Keratinocyte (primary cell): ENCODE data around the gene MYPN. TPM values are rescaled to one million over a fixed set of nuclear protein-coding genes. Genes with fewer than 3 reads are reported as not detected.

ENCODE experiments used
- DNase-seq: peaks from one replicate; pipeline ENCODE4 v3.0.0-alpha.2; 2011; ENCODE audit warnings: low read depth, missing footprints, low spot score
- FAIRE-seq: peaks from 2 replicates; lab custom pipeline; 2011; peaks lifted over from hg19 to GRCh38; lab: Jason Lieb, UNC
- H2AFZ ChIP-seq: 2 replicates; pipeline ENCODE4 v1.6.0; 2012; ENCODE audit warnings: low read length, control low read depth, inconsistent platforms; ENCODE audit not compliant: control insufficient read depth
- H3K27ac ChIP-seq: 2 replicates; pipeline ENCODE4 v1.5.1; 2011; ENCODE audit warnings: low read length; ENCODE audit not compliant: control insufficient read depth, insufficient read depth
- H3K27me3 ChIP-seq: 3 replicates; pipeline ENCODE4 v1.6.0; 2011; ENCODE audit warnings: low read length; ENCODE audit not compliant: control insufficient read depth, insufficient read depth; ENCODE audit errors: extremely low read depth
- H3K36me3 ChIP-seq, 2 experiments: 2 replicates in 1 of 2; 3 replicates in 1 of 2; pipeline ENCODE4 v1.5.1; 2011; ENCODE audit warnings: low read length in 2 of 2, mild to moderate bottlenecking in 1 of 2; ENCODE audit not compliant: control insufficient read depth in 2 of 2, insufficient read depth in 2 of 2; ENCODE audit errors: extremely low read depth in 1 of 2
- H3K4me1 ChIP-seq: 3 replicates; pipeline ENCODE4 v1.5.1; 2011; ENCODE audit warnings: low read length; ENCODE audit not compliant: control insufficient read depth, insufficient read depth; ENCODE audit errors: extremely low read depth
- H3K4me2 ChIP-seq: 3 replicates; pipeline ENCODE4 v1.6.0; 2011; ENCODE audit warnings: low read depth, low read length; ENCODE audit not compliant: control insufficient read depth, insufficient read depth; ENCODE audit errors: extremely low read depth
- H3K4me3 ChIP-seq, 3 experiments: fragments of 200-600 bp in 1 of 3; sonication (generic) in 1 of 3; 2 replicates in 2 of 3; 3 replicates in 1 of 3; pipeline ENCODE4 v1.5.1; 2011 to 2016; ENCODE audit warnings: low read length in 3 of 3, mild to moderate bottlenecking in 3 of 3, control low read depth in 2 of 3, inconsistent platforms in 1 of 3, low read depth in 1 of 3, mixed read lengths in 1 of 3, mixed run types in 1 of 3, moderate library complexity in 1 of 3; ENCODE audit not compliant: control insufficient read depth in 2 of 3, insufficient read depth in 2 of 3; ENCODE audit errors: extremely low read depth in 1 of 3
- H3K79me2 ChIP-seq: 2 replicates; pipeline ENCODE4 v1.6.0; 2012; ENCODE audit warnings: low read length; ENCODE audit not compliant: control insufficient read depth, insufficient read depth
- H3K9ac ChIP-seq: 3 replicates; pipeline ENCODE4 v1.6.0; 2011; ENCODE audit warnings: low read length; ENCODE audit not compliant: control insufficient read depth, insufficient read depth; ENCODE audit errors: extremely low read depth
- H3K9me1 ChIP-seq: 3 replicates; pipeline ENCODE4 v1.6.0; 2011; ENCODE audit warnings: low read length; ENCODE audit not compliant: control insufficient read depth, insufficient read depth; ENCODE audit errors: extremely low read depth
- H3K9me3 ChIP-seq: 2 replicates; pipeline ENCODE4 v1.5.1; 2012; ENCODE audit warnings: low read depth, low read length; ENCODE audit not compliant: control insufficient read depth
- H4K20me1 ChIP-seq: 3 replicates; pipeline ENCODE4 v1.6.0; 2011; ENCODE audit warnings: low read length; ENCODE audit not compliant: control insufficient read depth, insufficient read depth; ENCODE audit errors: extremely low read depth
- EZH2 ChIP-seq: IDR thresholded peaks from one replicate; pipeline ENCODE4 v1.6.1; 2012; ENCODE audit warnings: inconsistent platforms, mild to moderate bottlenecking, low read length, moderate library complexity
- dilution Hi-C: fragments of 300-500 bp; cut with MboI; formaldehyde crosslinking; loops from one replicate; pipeline ENCODE4 v1.7.0; 2020; ENCODE audit warnings: low sequenced_read_pairs; ENCODE audit not compliant: extremely low pct_ligation_motif_present
- polyA plus RNA-seq, 5 experiments: library from polyadenylated mRNA; depleted of rRNA in 3 of 5; stranded (reverse) in 3 of 5; stranded (forward) in 1 of 5; unstranded in 1 of 5; fragments of >200 nt; gene quantifications; 1 replicate in 1 of 5; 2 replicates in 3 of 5; 3 replicates in 1 of 5; pipeline versions ENCODE4 v1.2.1 to v1.2.3, GENCODE V29; 2011 to 2012; ENCODE audit warnings: missing spikeins in 2 of 5, low read depth in 1 of 5, low replicate concordance in 1 of 5
- TF ChIP-seq, protein P1 (sequence below), 3 experiments: IDR thresholded peaks in 1 of 3; conservative IDR thresholded peaks in 1 of 3; optimal IDR thresholded peaks in 1 of 3; 2 replicates in 2 of 3; 3 replicates in 1 of 3; pipeline versions ENCODE3 to v1.5.1; 2011; ENCODE audit warnings: low read length in 3 of 3, mild to moderate bottlenecking in 3 of 3, moderate library complexity in 2 of 3, control low read depth in 1 of 3, inconsistent platforms in 1 of 3; ENCODE audit not compliant: insufficient read depth in 2 of 3; ENCODE audit errors: extremely low read depth in 1 of 3

The MYPN gene
- polyA plus RNA-seq, 1 donor (not counting 4 experiments of a cell fraction or from before 2014, with no cell fraction given) = 0.42 TPM

DNA sequence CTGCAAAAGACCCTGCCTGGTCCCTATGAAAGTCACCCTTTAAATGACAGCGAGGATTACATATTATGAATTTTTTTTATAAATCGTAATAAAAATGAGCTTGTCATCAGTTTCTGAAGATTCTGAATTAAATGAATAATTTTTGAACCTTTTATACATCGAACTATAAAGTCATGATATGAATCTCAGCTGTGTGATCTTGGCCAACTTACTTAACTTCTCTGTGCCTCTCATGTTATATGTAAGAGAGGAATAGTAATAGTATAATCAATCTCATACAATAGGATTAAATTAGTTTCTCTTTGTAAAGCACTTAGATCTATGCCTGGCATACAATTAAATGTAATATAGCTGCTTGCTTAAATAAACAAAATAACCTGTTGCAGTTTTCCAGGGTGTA lies 127.9 kb downstream of the MYPN start:
- Histone ChIP-seq H3K4me2 (no peak overlapping the region), H3K9ac (no peak overlapping the region), H3K36me3 (no peaks in the 10 kb centered on the region), H3K9me1 (no peaks in the 10 kb centered on the region), H3K27me3 (no peaks in the 10 kb centered on the region), H3K27ac (no peak overlapping the region), H4K20me1 (no peaks in the 10 kb centered on the region), H2AFZ (no peak overlapping the region), H3K4me3 (no peak overlapping the region), H3K79me2 (no peaks in the 10 kb centered on the region), H3K9me3 (no peaks in the 10 kb centered on the region), H3K4me1 (peaks cover 4% of the 10 kb centered on the region)
- no peak for DNase-seq
- no peak for FAIRE-seq
- dilution Hi-C loops = no loop called here
- TF ChIP-seq, protein P1, sequence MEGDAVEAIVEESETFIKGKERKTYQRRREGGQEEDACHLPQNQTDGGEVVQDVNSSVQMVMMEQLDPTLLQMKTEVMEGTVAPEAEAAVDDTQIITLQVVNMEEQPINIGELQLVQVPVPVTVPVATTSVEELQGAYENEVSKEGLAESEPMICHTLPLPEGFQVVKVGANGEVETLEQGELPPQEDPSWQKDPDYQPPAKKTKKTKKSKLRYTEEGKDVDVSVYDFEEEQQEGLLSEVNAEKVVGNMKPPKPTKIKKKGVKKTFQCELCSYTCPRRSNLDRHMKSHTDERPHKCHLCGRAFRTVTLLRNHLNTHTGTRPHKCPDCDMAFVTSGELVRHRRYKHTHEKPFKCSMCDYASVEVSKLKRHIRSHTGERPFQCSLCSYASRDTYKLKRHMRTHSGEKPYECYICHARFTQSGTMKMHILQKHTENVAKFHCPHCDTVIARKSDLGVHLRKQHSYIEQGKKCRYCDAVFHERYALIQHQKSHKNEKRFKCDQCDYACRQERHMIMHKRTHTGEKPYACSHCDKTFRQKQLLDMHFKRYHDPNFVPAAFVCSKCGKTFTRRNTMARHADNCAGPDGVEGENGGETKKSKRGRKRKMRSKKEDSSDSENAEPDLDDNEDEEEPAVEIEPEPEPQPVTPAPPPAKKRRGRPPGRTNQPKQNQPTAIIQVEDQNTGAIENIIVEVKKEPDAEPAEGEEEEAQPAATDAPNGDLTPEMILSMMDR (optimal IDR thresholded peaks at IDR 0.05 in 1 of 3, IDR thresholded peaks at IDR 0.05 in 1 of 3, conservative IDR thresholded peaks at IDR 0.05 in 1 of 3; ENCODE audit: extremely low read depth in 1 of 3, insufficient read depth in 2 of 3, low read length in 3 of 3) = no peak
- no peak for TF ChIP-seq EZH2

DNA sequence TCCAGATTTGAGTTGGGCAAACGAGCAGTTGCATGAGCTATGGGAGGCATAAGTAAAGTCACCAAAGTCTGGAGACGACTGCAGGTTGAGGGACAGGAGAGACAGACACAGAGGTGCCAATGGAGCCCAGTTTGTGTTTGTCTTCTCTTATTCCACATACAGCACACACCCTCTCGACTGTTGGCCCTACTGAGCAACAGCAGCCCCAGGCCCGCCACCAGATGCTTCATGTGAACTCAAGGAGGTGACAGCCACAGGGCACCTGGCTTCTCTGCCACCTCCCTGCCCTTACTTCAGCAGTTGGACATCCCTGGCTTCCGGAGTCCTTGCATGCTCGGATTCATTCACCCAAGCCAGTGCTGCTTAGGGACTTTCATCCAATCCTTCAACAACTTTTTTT lies 129.1 kb downstream of the MYPN start:
- H3K4me2 ChIP-seq = no peak overlapping the region
- no peak overlapping the region for H3K9ac ChIP-seq
- H3K79me2 ChIP-seq = no peaks in the 10 kb centered on the region
- no peaks in the 10 kb centered on the region for H4K20me1 ChIP-seq
- H3K27me3 ChIP-seq = no peaks in the 10 kb centered on the region
- H3K9me3 ChIP-seq = no peaks in the 10 kb centered on the region
- no peak overlapping the region for H2AFZ ChIP-seq
- H3K4me3 ChIP-seq = no peak overlapping the region
- TF ChIP-seq EZH2 = no peak
- TF ChIP-seq, protein P1 (optimal IDR thresholded peaks at IDR 0.05 in 1 of 3, IDR thresholded peaks at IDR 0.05 in 1 of 3, conservative IDR thresholded peaks at IDR 0.05 in 1 of 3; ENCODE audit: extremely low read depth in 1 of 3, insufficient read depth in 2 of 3, low read length in 3 of 3) = no peak
- no peak for FAIRE-seq
- no peaks in the 10 kb centered on the region for H3K9me1 ChIP-seq
- peaks cover 4% of the 10 kb centered on the region for H3K4me1 ChIP-seq
- dilution Hi-C loops = no loop called here
- H3K27ac ChIP-seq = no peak overlapping the region
- no peak for DNase-seq
- H3K36me3 ChIP-seq = no peaks in the 10 kb centered on the region
